HG03432 (cell line): ENCODE results near the gene NEK7.
"Not testable (repeated sequence)": the region's sequence is repeated elsewhere in the genome, so short reads cannot be mapped to it uniquely, and the experiment has no call there.

Experiments
- ATAC-seq: cut with Tn5 transposase; IDR thresholded peaks from one replicate; pipeline ENCODE4 v1.9.1; 2021; ENCODE audit warnings: mild to moderate bottlenecking, moderate library complexity; ENCODE audit not compliant: unreplicated experiment

NEK7 gene

DNA sequence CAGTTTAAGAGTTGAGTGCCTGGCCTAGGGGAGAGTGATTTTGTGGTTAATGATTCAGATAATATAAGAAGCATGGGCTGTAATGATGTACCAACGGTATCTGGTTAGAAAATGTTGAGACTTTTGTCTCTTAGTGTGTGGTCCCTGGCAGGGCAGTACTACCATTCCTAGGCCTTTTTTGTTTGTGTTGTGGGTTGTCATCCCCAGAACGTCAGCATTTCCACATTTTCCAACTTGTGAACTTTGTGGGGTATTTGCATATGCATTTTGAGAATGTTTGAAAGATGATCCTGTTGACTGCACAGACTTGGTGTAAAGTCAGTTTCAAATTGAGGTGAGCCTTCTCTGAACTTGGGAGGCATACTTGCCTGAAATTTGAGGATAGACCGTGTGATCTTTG, 11.4 kb downstream of the NEK7 start:
- ATAC-seq = peak; percentile 24

DNA sequence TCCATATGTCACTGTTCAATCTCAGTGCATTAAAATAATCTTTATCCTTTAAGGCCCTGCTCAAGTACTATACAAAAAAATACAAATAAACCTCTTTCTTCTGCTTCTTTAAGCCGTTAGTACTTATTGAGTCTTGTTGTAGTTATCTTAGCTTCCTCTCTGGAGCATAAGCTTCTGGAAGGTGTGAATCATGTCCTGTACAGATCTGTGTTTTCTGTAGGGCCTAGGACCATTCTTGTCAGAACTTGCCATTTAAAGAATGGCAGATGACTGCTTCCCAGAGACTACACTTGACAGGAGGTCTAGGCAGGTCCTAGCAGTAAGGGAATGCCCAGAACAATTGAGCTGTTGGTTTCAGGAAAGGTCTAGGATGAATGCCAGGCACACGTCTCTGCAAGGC, 12.9 kb downstream of the NEK7 start:
- no peak for ATAC-seq

DNA sequence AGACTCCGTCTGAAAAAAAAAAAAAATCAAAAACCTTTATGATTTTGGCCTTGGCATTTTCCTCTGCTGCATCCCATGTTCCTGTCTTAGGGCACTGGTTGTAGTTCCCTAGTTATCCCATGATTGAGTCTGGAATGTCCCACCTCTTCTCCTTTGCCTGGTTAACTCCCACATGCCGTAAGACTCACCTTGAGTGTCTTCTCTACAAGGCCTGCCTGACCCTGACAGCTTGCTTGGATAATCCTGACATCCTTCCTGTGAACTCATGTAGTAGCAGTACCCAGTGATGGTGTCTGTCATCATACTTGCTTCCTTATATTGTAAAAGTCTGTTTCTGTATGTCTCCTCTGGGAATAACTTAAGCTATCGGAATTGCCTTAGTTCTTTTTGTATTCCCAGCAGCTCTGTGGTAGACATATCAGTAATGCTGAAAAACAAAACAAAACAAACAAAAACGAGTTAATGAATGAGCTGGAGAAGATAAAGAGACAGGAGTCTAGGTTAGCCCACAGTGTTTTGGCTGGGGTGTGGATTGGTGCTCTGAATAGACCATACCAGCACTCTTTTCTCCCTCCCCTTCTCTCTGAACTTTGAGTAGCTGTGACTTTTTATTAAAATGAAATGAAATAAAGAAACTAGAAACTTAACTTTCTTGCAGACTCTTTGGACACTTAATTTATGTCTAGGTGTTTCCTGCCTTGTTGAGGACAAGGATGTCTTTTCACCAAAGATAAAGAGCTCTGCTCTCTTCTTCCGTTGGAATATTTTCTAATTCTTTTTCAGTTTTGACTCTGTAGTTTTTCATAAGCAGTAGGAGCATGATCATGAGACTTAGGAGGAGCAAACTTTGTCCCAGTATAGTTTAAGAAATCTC, 15.1 kb downstream of the NEK7 start:
- no peak for ATAC-seq

DNA sequence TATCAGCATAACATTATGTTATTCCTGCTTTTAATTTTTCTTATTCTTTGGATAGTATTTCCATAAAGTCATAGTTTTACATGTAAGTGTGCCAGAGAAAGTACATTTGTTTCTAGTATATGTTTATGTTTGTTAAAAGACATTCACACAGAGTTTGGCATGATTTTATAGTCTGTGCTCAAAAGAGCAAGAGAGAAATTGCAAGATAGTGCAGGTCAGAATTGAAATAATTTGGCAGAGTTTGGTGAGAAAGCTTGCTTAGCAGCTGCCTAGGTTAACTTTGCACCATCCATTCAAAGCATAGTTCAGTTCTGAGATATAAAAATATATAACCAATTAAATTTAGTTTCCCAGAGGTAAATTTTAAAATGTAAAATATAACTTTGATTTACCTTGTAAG, 17.0 kb downstream of the NEK7 start:
- ATAC-seq = no peak

DNA sequence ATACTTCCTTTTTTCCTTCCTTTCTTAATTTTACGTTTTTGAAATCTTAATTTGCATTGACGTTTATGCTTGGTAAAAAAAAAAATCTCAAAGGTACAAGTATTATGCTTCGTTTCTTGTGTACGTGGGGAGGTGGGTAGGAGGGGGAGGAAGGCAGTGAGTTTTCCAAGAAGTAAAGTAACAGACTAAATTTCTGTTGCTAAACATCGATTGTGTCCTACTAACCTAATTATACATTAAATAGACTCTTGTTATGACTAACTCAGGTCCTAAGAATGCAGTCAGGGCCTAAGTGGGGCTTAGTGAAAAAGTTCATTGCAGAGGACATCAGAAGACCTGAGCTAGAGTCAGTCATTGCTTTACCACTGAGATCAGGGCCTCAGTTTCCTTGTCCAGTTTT, 17.5 kb downstream of the NEK7 start:
- ATAC-seq = peak; percentile 58

DNA sequence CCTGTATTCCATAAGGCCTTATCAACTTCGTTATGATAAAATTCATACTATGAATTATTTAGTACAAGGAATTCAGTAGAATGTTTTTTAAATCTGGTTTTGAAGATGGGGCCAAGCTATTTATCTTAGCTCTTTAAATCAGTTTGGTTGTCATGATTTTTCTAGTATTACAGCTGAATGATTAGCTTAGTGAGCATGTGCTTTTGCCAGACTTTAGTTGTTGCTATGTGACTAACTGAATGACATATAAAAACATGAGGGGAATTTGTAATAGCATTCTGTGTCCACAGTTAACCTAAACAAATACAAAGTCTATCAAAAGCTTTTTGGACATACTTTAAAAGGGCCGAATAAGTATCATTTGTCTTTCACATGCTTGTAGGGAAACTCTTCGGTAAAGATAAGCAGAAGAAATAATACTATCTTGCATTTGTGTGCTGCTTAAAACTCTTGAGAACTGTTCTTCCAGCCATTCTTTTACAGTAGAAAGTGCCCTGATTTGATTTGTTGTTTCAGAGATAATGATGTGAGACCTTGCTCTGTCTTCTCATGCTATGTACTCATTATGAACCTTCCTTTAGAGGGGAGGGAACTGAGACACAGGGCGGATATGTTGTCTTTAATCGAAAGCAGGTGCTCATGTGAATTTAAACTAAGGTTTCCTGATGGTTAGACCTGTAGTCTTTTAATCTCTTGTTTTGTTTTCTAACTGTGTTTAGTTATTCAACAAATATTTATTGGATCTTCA, 18.8 kb downstream of the NEK7 start:
- ATAC-seq = no peak

DNA sequence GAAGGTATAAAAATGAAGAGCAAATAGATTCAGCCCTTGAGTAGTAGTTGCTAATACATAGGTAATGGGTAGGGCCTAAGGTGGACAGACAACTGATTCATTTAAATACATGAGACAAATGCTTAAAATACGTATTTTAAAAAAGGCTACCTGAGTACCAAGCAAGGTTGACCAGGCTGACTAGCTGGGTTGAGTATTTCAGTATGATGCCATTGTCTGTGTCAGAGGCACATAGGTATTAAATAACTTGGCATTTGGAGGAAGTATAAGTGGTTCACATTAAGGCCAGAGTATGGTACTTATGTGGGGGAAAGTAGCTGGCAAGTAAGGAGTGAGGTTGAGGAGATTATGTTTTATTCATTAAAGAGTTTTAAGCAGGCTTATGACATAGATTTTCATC, 19.4 kb downstream of the NEK7 start:
- no peak for ATAC-seq

DNA sequence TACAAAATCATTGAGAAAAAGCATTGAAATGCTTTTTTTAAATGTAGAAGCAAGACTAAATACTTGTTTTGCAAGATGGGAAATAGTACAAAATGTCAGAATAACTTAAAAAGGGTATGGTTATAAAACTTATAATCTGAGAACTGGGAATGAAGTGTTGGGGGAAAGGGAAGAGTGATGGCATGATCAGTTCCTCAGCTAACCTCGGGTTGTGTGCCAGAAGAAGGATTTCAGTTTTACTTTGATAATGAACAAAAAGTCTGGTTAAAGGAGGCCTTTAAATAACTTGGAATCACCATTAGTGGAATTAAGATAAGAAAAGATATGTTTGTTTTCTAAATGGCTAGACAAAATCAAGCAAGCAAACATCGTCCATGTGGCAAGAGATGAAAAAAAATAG, 20.7 kb downstream of the NEK7 start:
- no peak for ATAC-seq

DNA sequence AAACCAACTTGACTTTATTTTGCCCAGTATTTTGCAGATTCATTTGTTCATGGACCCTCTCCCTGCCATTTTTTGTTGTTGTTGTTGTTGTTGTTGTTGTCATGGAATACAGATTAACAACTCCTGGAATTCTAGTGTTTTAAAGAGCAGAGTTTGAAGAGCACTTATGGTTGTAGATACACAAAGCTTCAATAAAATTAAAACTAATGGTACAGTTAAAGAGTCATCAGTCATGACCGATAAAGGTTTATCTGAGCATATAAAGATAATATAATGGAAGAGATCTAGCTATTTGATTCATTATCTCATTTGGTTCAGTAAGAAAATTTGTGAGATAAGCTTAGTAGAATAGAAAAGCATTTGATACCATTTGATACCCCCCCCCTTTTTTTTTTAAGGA, 21.8 kb downstream of the NEK7 start:
- no peak for ATAC-seq

DNA sequence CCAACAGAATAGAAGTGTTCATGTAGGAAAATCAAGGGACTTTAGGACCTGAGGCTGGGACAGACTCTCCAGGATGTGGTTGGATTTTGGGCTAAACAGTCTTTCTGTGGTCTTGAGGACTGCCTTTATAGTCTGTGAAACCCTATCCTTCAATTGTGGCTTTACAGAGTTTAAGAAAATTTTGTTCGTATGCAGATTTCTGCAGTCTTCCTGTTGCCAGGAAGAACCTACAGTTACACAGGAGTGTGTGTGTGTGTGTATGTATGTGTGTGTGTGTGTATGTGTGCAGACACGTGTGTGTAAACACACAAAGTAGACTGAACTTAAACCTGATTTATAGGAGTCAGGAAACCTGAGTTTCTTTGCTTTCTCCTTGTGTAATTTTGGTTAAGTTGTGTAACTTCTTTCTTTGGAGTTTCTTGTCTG, 22.8 kb downstream of the NEK7 start:
- peak; percentile 62 for ATAC-seq

DNA sequence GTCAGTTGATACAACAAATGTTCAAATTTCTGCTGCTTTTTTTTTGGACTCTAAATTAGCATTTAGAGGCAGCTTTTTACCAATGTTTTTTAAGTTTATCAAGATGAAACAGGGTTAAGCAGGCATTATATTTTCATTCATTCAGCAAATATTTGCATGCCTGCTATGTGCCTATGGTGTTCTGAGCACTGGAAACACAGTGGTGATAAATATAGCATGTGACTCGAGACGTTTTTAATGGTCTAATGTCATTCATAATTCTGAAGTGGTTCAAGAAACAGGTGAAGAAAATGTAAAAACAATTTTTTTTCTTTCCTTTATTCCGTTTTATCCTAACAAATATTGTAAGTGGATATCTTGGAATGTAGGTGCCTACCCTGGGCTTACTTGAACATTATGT, 26.8 kb downstream of the NEK7 start:
- no peak for ATAC-seq

DNA sequence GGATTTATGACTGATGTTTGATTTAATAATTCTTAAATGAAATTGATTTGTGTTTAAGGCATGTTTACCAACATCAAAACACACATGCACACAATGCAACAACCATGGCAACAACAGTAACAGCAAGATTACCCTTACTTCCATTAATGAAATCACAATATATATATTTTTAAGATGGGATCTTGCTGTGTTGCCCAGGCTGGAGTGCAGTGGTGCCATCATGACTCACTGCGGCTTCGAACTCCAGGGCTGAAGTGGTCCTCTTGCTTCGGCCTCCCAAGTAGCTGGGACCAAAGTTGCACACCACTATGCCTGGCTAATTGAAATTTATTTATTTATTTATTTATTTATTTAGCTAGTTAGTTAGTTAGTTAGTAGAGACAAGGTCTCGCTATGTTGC, 27.7 kb downstream of the NEK7 start:
- ATAC-seq = no peak

DNA sequence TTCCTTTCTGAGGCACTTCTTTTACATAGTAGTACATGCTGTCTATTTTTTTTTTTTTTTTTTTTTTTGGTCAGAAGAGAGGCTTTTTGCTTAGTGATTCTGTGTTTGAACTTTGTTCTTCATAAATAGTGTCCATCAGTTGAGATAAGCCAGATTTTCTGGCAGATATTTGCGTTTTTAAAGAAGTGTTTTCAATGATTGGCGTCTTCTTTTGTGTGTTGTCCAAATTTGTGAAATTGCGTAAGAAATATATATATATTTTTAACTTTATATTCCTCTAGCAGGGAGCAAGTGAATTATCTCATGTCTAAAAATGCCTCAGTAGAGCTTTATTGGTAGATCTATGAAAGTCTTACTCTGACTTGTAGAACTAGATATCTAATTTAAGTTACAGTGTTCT, 28.3 kb downstream of the NEK7 start:
- no peak for ATAC-seq

DNA sequence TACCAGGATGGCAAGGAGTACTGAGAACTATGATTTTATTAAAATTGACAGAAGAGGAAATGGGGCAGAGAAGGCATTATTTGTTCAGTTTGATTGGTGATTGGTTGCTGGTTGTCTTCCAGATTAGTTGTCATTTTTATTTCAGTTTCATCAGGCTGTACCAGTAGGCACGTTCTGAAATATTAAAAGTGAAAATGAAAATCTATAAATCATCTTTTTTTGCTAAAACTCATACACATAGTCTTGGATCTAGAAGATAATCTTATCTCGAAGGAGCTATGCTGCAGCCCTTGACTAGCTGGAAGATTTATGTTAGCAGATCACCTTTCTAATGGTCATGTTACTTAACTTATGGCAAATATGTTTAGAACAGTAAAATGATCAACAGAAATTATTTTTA, 29.0 kb downstream of the NEK7 start:
- ATAC-seq = peak; percentile 74

DNA sequence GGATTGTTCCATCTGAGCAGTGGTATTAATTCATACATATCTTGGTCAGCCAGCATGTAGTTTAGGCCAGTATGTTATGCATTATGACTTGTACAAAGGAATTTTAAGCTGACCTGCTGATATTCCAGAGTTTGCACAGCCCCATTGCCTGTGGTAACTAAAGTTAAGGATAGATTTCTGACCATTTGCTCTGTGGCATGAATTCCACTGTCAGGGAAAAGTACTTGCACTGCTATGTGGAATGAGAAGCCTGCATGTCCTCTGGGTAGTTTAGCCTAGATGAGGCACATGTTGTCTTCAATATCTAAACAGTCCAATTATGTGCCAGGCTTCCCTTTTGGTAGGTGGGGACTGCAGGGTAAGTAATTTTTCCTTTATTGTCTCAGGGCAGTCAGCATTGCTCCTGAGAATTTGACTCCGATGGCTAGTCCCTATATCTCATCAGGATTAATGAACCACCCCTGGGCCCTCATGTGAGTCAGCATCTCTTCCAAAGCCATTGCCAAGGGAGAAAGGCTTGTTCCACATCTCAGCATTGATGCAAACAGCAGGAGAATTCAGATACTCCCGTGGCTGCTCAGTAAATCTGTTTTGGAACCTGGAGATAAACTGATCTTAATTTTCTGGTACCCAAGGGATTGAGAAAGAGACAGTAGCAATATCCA, 30.2 kb downstream of the NEK7 start:
- no peak for ATAC-seq

DNA sequence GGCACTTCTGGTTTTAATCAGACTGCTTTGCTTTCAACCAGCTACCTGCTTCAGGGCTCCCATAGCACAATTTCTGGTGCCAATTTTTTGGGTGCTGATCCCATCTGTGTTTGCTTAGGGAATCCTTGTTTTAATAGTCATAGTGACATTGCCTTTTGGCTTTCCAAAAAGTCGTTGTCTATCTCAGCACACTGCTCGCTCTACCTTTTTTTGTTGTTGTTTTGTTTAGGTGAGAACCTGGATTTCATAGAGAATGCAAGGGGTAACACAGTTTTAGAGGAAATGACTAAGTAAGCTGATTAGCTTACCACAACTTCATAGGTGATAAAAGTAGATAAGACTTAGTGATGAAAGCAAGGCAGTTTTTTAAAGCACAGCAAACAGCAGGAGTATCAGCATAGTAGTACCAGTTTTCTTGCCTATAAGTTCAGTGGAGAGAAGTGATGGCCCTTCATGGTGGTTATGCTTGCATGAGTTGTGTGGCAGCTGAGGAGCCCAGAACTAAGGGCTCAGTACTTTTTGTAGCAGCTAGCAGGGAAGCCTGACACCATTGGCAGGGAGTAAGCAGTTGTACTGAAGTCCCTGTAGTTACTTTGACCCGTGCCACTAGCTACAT, 31.3 kb downstream of the NEK7 start:
- ATAC-seq = peak; percentile 41

DNA sequence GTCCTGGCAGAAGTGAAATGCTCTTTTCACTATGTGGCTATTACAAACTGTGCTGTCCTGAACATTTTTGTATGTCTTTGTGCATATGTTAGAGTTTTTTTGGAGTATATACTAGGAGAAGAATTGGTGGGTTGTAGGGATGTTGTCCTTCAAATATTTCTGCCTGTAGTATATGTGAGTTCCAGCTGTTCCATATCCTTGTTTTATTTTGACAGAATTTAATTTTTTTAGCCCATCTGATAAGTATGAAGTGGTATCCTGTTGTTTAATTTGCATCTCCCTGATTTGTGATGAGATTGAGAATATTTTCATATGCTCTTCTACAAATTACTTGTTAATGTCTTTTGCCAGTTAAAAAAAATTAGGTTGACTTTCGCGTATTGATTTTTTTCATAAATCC, 34.3 kb downstream of the NEK7 start:
- ATAC-seq = no peak

DNA sequence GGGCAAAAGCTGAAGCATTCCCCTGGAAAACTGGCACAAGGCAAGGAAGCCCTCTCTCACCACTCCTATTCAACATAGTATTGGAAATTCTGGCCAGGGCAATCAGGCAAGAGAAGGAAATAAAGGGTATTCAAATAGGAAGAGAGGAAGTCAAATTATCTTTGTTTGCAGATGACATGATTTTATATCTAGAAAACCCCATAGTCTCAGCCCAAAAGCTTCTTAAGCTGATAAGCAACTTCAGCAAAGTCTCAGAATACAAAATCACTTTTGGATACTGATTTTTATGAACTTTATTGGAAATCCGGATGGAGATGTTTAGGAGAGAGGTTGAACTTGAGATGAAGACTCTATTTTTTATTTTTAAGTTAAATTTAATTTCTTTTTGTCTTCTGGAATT, 37.1 kb downstream of the NEK7 start:
- ATAC-seq = not testable (repeated sequence)

DNA sequence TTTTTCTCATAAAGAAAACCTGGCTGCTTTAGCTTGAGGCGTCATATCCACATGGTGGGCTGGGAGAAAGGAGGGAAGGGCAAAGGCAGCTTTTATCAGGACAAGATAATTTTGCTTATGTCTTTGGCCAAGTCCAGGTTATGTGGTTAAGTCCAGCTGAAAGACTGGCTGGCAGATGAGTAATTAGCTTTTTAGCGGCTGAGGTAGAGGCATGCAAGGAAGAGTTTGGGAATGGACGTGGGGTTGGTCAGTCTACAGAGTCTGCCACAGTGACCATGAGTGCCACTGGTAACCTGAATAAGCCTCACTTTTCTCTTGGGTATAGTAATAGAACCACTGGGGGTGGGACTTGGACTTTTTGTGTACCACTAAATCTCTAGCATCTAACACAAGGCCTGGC, 39.8 kb downstream of the NEK7 start:
- ATAC-seq = no peak

DNA sequence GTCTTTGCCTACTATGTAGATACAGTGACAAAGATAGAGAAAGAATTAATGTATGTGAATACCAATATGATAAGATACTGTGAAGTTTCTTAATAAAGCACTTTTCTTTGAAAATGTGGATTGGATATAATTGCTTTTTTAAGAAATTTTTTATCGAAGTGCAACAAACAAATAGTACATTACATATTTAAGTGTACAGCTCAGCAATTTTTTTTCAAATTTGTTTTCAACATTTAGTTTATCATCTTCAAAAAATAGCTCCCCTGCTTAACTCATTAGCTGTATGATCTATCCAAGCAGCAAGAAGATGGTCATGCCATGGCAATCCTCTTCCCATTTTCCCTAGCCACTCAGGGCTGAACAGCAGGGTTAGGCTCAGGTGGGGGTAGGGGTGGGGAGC, 40.5 kb downstream of the NEK7 start:
- ATAC-seq = no peak

DNA sequence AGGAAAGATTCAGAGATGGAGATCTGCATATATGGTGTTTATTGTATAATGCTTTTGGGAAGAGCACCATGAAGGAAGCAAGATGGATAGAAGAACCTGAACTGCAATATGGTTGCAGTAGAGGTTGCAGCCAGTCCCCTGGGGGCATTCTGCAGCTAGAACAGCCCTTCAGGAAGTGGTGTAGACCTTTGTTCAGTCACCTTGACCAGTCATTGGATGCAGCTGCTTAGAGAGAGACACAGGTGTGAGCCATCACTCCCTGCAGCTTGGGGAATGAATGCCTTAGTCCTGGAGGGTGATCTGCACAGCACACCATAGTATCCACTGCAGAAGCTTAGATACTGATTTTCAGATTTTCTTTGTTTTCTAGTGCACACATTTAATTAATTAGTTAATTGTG, 42.3 kb downstream of the NEK7 start:
- ATAC-seq = peak; percentile 60
